Islet of Langerhans (tissue), 1 donor: ENCODE results near the gene AGBL1.

Experiments used
- FAIRE-seq: peaks from one replicate; lab custom pipeline; 2011; peaks lifted over from hg19 to GRCh38; lab: Jason Lieb, UNC

AGBL1 gene

GRCh38 chr15:86247249-86247955 lies 167.7 kb downstream of the AGBL1 start:
- no peak for FAIRE-seq

GRCh38 chr15:86255247-86255646 lies 175.6 kb downstream of the AGBL1 start:
- no peak for FAIRE-seq

GRCh38 chr15:86256628-86257027 lies 177.0 kb downstream of the AGBL1 start:
- no peak for FAIRE-seq

- no peak for FAIRE-seq
Measured at GRCh38 chr15:86259589-86259988, 179.9 kb downstream of the AGBL1 start.

- no peak for FAIRE-seq
Measured at GRCh38 chr15:86263230-86263629, 183.6 kb downstream of the AGBL1 start.

GRCh38 chr15:86266896-86267484 lies 187.3 kb downstream of the AGBL1 start:
- peak; percentile 65 for FAIRE-seq

- no peak for FAIRE-seq
Measured at GRCh38 chr15:86267892-86268291, 188.2 kb downstream of the AGBL1 start.

GRCh38 chr15:86268558-86268957 lies 188.9 kb downstream of the AGBL1 start:
- no peak for FAIRE-seq

GRCh38 chr15:86273309-86273708 lies 193.6 kb downstream of the AGBL1 start:
- FAIRE-seq, result no peak

GRCh38 chr15:86275361-86275760 lies 195.7 kb downstream of the AGBL1 start:
- no peak for FAIRE-seq

GRCh38 chr15:86278586-86278985 lies 198.9 kb downstream of the AGBL1 start:
- no peak for FAIRE-seq

- FAIRE-seq, result no peak
Measured at GRCh38 chr15:86284635-86285034, 205.0 kb downstream of the AGBL1 start.

- no peak for FAIRE-seq
Measured at GRCh38 chr15:86295511-86295910, 215.8 kb downstream of the AGBL1 start.

GRCh38 chr15:86296769-86297168 lies 217.1 kb downstream of the AGBL1 start:
- FAIRE-seq, result no peak

- FAIRE-seq, result no peak
Measured at GRCh38 chr15:86300390-86301125, 220.9 kb downstream of the AGBL1 start.

GRCh38 chr15:86311568-86312280 lies 232.1 kb downstream of the AGBL1 start:
- FAIRE-seq, result no peak

- FAIRE-seq, result no peak
Measured at GRCh38 chr15:86312486-86312885, 232.8 kb downstream of the AGBL1 start.

- FAIRE-seq, result no peak
Measured at GRCh38 chr15:86316216-86316615, 236.5 kb downstream of the AGBL1 start.

- FAIRE-seq, result no peak
Measured at GRCh38 chr15:86316726-86317383, 237.2 kb downstream of the AGBL1 start.

- FAIRE-seq, result no peak
Measured at GRCh38 chr15:86317384-86317740, 237.7 kb downstream of the AGBL1 start.

GRCh38 chr15:86322629-86323028 lies 243.0 kb downstream of the AGBL1 start:
- no peak for FAIRE-seq

GRCh38 chr15:86327230-86327865 lies 247.7 kb downstream of the AGBL1 start:
- no peak for FAIRE-seq
